Measurements from ENCODE around the gene MEFV.

DNA sequence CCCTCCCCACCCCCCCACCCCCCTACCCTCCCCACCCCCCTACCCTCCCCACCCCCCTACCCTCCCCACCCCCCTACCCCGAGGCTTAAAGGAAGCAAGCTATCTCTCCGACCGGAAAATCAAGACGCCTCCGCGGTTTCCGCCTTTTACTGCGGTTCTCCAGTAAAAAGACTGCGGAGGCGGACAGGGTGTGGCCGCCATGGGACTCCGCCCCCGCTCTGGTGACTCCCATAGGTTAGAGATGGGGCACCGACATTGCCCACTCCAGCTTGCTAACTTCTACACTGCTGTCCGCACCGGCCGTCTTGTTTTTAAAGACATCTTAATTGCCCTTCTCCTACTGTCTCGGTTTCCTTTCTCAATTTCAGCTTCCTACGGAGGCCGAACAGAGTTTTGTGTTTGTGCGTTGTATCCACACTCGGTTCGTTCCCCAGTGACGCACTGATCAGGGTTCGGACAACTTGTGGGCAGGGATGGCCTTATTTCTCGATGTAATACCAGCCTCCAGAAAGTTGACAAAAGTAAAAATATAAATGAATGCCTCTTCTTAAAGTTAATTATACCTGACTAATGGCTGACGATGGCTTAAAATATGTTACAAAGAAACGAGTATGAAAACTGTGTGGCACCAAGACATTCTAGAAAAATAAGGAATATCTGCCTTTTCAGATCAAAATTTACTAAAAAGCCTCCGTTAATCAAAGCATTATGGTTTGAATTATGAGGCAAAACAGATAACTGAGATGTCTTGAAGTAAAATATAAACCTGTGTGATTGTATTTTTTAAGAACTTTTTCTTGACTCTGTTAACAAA lies 20.4 kb downstream of the MEFV start:
- TF ChIP-seq ZNF565 (CRISPR knock-in tag; conservative IDR thresholded peaks at IDR 0.05; ENCODE audit: low read depth) (no peak), OSR1 (CRISPR knock-in tag; IDR thresholded peaks at IDR 0.05) (no peak), ZFP3 (CRISPR knock-in tag; IDR thresholded peaks at IDR 0.05) (no peak), ARNTL (CRISPR knock-in tag; IDR thresholded peaks at IDR 0.05; ENCODE audit: borderline replicate concordance, low read depth) (no peak), ZNF70 (CRISPR knock-in tag; IDR thresholded peaks at IDR 0.05) (no peak), ZFP30 (CRISPR knock-in tag; IDR thresholded peaks at IDR 0.05) (no peak), ZC3H10 (CRISPR knock-in tag; IDR thresholded peaks at IDR 0.05) (no peak), TOX (CRISPR knock-in tag; IDR thresholded peaks at IDR 0.05; ENCODE audit: borderline replicate concordance) (no peak), CSDC2 (CRISPR knock-in tag; IDR thresholded peaks at IDR 0.05) (no peak)
- TF ChIP-seq, protein P1, sequence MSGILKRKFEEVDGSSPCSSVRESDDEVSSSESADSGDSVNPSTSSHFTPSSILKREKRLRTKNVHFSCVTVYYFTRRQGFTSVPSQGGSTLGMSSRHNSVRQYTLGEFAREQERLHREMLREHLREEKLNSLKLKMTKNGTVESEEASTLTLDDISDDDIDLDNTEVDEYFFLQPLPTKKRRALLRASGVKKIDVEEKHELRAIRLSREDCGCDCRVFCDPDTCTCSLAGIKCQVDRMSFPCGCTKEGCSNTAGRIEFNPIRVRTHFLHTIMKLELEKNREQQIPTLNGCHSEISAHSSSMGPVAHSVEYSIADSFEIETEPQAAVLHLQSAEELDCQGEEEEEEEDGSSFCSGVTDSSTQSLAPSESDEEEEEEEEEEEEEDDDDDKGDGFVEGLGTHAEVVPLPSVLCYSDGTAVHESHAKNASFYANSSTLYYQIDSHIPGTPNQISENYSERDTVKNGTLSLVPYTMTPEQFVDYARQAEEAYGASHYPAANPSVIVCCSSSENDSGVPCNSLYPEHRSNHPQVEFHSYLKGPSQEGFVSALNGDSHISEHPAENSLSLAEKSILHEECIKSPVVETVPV (CRISPR knock-in tag; IDR thresholded peaks at IDR 0.05), result no peak
- TF ChIP-seq, protein P2, sequence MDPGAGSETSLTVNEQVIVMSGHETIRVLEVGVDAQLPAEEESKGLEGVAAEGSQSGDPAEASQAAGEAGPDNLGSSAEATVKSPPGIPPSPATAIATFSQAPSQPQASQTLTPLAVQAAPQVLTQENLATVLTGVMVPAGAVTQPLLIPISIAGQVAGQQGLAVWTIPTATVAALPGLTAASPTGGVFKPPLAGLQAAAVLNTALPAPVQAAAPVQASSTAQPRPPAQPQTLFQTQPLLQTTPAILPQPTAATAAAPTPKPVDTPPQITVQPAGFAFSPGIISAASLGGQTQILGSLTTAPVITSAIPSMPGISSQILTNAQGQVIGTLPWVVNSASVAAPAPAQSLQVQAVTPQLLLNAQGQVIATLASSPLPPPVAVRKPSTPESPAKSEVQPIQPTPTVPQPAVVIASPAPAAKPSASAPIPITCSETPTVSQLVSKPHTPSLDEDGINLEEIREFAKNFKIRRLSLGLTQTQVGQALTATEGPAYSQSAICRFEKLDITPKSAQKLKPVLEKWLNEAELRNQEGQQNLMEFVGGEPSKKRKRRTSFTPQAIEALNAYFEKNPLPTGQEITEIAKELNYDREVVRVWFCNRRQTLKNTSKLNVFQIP (CRISPR knock-in tag; IDR thresholded peaks at IDR 0.05; ENCODE audit: borderline replicate concordance, low read depth), result no peak
- TF ChIP-seq, protein P3, sequence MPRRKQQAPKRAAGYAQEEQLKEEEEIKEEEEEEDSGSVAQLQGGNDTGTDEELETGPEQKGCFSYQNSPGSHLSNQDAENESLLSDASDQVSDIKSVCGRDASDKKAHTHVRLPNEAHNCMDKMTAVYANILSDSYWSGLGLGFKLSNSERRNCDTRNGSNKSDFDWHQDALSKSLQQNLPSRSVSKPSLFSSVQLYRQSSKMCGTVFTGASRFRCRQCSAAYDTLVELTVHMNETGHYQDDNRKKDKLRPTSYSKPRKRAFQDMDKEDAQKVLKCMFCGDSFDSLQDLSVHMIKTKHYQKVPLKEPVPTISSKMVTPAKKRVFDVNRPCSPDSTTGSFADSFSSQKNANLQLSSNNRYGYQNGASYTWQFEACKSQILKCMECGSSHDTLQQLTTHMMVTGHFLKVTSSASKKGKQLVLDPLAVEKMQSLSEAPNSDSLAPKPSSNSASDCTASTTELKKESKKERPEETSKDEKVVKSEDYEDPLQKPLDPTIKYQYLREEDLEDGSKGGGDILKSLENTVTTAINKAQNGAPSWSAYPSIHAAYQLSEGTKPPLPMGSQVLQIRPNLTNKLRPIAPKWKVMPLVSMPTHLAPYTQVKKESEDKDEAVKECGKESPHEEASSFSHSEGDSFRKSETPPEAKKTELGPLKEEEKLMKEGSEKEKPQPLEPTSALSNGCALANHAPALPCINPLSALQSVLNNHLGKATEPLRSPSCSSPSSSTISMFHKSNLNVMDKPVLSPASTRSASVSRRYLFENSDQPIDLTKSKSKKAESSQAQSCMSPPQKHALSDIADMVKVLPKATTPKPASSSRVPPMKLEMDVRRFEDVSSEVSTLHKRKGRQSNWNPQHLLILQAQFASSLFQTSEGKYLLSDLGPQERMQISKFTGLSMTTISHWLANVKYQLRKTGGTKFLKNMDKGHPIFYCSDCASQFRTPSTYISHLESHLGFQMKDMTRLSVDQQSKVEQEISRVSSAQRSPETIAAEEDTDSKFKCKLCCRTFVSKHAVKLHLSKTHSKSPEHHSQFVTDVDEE (CRISPR knock-in tag; IDR thresholded peaks at IDR 0.05), result no peak
- TF ChIP-seq, protein P4, sequence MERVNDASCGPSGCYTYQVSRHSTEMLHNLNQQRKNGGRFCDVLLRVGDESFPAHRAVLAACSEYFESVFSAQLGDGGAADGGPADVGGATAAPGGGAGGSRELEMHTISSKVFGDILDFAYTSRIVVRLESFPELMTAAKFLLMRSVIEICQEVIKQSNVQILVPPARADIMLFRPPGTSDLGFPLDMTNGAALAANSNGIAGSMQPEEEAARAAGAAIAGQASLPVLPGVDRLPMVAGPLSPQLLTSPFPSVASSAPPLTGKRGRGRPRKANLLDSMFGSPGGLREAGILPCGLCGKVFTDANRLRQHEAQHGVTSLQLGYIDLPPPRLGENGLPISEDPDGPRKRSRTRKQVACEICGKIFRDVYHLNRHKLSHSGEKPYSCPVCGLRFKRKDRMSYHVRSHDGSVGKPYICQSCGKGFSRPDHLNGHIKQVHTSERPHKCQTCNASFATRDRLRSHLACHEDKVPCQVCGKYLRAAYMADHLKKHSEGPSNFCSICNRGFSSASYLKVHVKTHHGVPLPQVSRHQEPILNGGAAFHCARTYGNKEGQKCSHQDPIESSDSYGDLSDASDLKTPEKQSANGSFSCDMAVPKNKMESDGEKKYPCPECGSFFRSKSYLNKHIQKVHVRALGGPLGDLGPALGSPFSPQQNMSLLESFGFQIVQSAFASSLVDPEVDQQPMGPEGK (CRISPR knock-in tag; IDR thresholded peaks at IDR 0.05; ENCODE audit: borderline replicate concordance), result no peak

Data from SK-N-SH treated with all-trans-retinoic acid at 6 μM for 48 hours (cell line).